Nephron (organoid): ENCODE measurements around the gene MRPS22.

Source experiments
- H3K27ac Mint-ChIP-seq, 3 experiments: 2 replicates each; pipeline ENCODE4 v1.8.0; 2020; ENCODE audit warnings: mixed read lengths in 3 of 3, mild to moderate bottlenecking in 2 of 3, moderate library complexity in 1 of 3
- H3K27me3 Mint-ChIP-seq: 2 replicates; pipeline ENCODE4 v1.8.0; 2021; ENCODE audit warnings: low read depth, mild to moderate bottlenecking, moderate library complexity, mixed read lengths
- H3K36me3 Mint-ChIP-seq: 2 replicates; pipeline ENCODE4 v1.8.0; 2020; ENCODE audit warnings: low read depth, mixed read lengths
- H3K4me1 Mint-ChIP-seq: 2 replicates; pipeline ENCODE4 v1.8.0; 2020; ENCODE audit warnings: mixed read lengths
- H3K4me3 Mint-ChIP-seq, 3 experiments: 2 replicates each; pipeline ENCODE4 v1.8.0; 2020; ENCODE audit warnings: mild to moderate bottlenecking in 3 of 3, mixed read lengths in 3 of 3, moderate library complexity in 2 of 3
- H3K9me3 Mint-ChIP-seq: 2 replicates; pipeline ENCODE4 v1.8.0; 2020; ENCODE audit warnings: mixed read lengths
- CTCF ChIP-seq, 3 experiments: fragments of 200-600 bp; sonication (generic); IDR thresholded peaks; one replicate each; pipeline ENCODE4 v1.5.0; 2021; ENCODE audit warnings: antibody characterized with exemption in 3 of 3; ENCODE audit not compliant: unreplicated experiment in 3 of 3

MRPS22 gene

GRCh38 chr3:139342054-139342453 is 1.8 kb upstream of the MRPS22 start:
- peaks cover 5% of the 10 kb centered on the region for H3K4me1 Mint-ChIP-seq
- no peak for TF ChIP-seq CTCF (IDR thresholded peaks at IDR 0.05; ENCODE audit: unreplicated experiment in 3 of 3)
- no peaks in the 10 kb centered on the region for H3K36me3 Mint-ChIP-seq
- H3K4me3 Mint-ChIP-seq = peak overlapping the region in 2 of 3 experiments; percentile 6 to 28
- no peak overlapping the region for H3K27ac Mint-ChIP-seq
- no peaks in the 10 kb centered on the region for H3K9me3 Mint-ChIP-seq
- peaks cover 50% of the 10 kb centered on the region for H3K27me3 Mint-ChIP-seq

- H3K27ac Mint-ChIP-seq = no peak overlapping the region
- H3K4me3 Mint-ChIP-seq = no peak overlapping the region
- peaks cover 5% of the 10 kb centered on the region for H3K27me3 Mint-ChIP-seq
- no peak for TF ChIP-seq CTCF (IDR thresholded peaks at IDR 0.05; ENCODE audit: unreplicated experiment in 3 of 3)
- H3K4me1 Mint-ChIP-seq = peaks cover 5% of the 10 kb centered on the region
- no peaks in the 10 kb centered on the region for H3K9me3 Mint-ChIP-seq
- peaks cover 27% of the 10 kb centered on the region for H3K36me3 Mint-ChIP-seq
Measured at GRCh38 chr3:139346771-139347170, 3.0 kb downstream of the MRPS22 start.

- no peak overlapping the region for H3K27ac Mint-ChIP-seq
- TF ChIP-seq CTCF (IDR thresholded peaks at IDR 0.05; ENCODE audit: unreplicated experiment in 3 of 3) = peak; percentile 73 to 78 (median 77)
- H3K9me3 Mint-ChIP-seq = no peaks in the 10 kb centered on the region
- no peak overlapping the region for H3K4me3 Mint-ChIP-seq
- peaks cover 3% of the 10 kb centered on the region for H3K27me3 Mint-ChIP-seq
- no peaks in the 10 kb centered on the region for H3K4me1 Mint-ChIP-seq
- peaks cover 71% of the 10 kb centered on the region for H3K36me3 Mint-ChIP-seq
Measured at GRCh38 chr3:139353920-139354556, 10.2 kb downstream of the MRPS22 start.

GRCh38 chr3:139354661-139355060 is 10.8 kb downstream of the MRPS22 start:
- Mint-ChIP-seq H3K4me1 (no peaks in the 10 kb centered on the region), H3K27me3 (peaks cover 3% of the 10 kb centered on the region), H3K27ac (no peak overlapping the region), H3K9me3 (no peaks in the 10 kb centered on the region), H3K36me3 (peaks cover 71% of the 10 kb centered on the region), H3K4me3 (no peak overlapping the region)
- no peak for TF ChIP-seq CTCF (IDR thresholded peaks at IDR 0.05; ENCODE audit: unreplicated experiment in 3 of 3)

GRCh38 chr3:139355476-139355875 is 11.7 kb downstream of the MRPS22 start:
- Mint-ChIP-seq H3K36me3 (peaks cover 75% of the 10 kb centered on the region), H3K4me1 (no peaks in the 10 kb centered on the region), H3K27ac (no peak overlapping the region), H3K9me3 (no peaks in the 10 kb centered on the region), H3K27me3 (peaks cover 3% of the 10 kb centered on the region), H3K4me3 (no peak overlapping the region)
- TF ChIP-seq CTCF (IDR thresholded peaks at IDR 0.05; ENCODE audit: unreplicated experiment in 3 of 3) = no peak

GRCh38 chr3:139355891-139356290 is 12.1 kb downstream of the MRPS22 start:
- Mint-ChIP-seq H3K9me3 (no peaks in the 10 kb centered on the region), H3K4me3 (no peak overlapping the region)

More at GRCh38 chr3:139355891-139356290, 12.1 kb downstream of the MRPS22 start:
- Mint-ChIP-seq H3K36me3 (peaks cover 75% of the 10 kb centered on the region), H3K27me3 (peaks cover 3% of the 10 kb centered on the region), H3K4me1 (no peaks in the 10 kb centered on the region), H3K27ac (no peak overlapping the region)
- TF ChIP-seq CTCF (IDR thresholded peaks at IDR 0.05; ENCODE audit: unreplicated experiment in 3 of 3) = no peak
